Measurements from ENCODE around the gene LHFPL2. TPM values are rescaled to one million over a fixed set of nuclear protein-coding genes. Genes with fewer than 3 reads are reported as not detected.

LHFPL2 gene
- total and polyA plus RNA-seq, 9 of the 15 experiments (the other 6 are each of a cell fraction or from before 2014, with no cell fraction given), result 1.0 to 6.6 (median 4.6) TPM

DNA sequence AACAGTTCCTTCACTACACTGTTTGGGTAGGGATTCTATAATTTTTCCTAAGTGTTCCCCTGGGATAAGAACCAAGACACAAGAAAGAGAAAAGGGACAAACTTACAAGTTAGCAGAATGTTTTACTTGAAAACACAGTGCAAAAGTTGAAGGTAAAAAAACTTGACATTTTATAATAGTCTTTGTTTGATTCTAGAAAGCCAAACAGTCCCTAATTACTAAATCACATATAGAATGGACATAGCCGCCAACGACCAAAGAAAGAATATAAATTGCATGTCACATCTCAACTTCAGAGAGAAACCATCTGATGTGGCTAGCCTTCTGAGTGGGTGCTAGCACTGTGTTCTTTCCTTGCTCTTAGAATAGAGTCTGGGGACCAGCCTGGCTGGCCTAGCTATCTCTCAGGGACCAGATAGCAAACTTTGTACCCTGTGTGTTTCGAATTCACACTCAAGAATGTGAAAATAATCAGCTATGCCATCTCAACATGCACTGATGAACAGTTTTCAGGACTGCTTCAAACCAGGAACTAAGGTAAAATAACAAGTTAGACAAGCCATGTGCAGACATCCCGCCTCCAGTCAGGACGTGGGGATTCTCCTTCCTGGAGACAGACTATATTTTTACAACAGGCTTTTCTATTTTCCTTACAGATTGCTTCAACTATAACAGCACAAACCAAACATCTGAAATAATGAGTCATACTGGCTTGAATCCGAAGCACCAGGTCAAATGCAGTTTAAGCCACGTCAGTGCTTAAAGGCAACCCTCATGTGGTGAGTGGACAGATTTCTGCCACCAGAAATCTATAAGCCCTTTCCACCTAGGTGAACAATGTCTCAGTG, 53.7 kb downstream of the LHFPL2 start (continued):
- TF ChIP-seq SRSF1 (IDR thresholded peaks at IDR 0.05; ENCODE audit: low read depth, low read length) (no peak), TBP (optimal IDR thresholded peaks at IDR 0.05; ENCODE audit: low read depth, low read length) (no peak), JUND (IDR thresholded peaks at IDR 0.05; ENCODE audit: borderline replicate concordance, low read depth, low read length) (peak; percentile 80), JUND (tag; IDR thresholded peaks at IDR 0.05; ENCODE audit: borderline replicate concordance, low read depth, low read length) (peak; percentile 84; the same call in 2 of the 3 replicates), KDM2B (CRISPR knock-in tag; IDR thresholded peaks at IDR 0.05) (no peak), RAD21 (CRISPR knock-in tag; conservative IDR thresholded peaks at IDR 0.05 in 1 of 2, IDR thresholded peaks at IDR 0.05 in 1 of 2) (peak in 1 of 2 experiments; percentile 19; a peak in 1 of 4 replicates), FOSL1 (tag; conservative IDR thresholded peaks at IDR 0.05) (peak; percentile 91), ZNF79 (CRISPR knock-in tag; IDR thresholded peaks at IDR 0.05; ENCODE audit: low read depth) (no peak), L3MBTL2 (IDR thresholded peaks at IDR 0.05) (peak; percentile 78), SMC3 (conservative IDR thresholded peaks at IDR 0.05; ENCODE audit: insufficient read depth, low read depth, low read length) (no peak), SRSF9 (IDR thresholded peaks at IDR 0.05; ENCODE audit: borderline replicate concordance, low read depth, low read length) (no peak), BDP1 (IDR thresholded peaks at IDR 0.05; ENCODE audit: insufficient read depth, insufficient read length) (no peak)
- TF ChIP-seq, protein P1, sequence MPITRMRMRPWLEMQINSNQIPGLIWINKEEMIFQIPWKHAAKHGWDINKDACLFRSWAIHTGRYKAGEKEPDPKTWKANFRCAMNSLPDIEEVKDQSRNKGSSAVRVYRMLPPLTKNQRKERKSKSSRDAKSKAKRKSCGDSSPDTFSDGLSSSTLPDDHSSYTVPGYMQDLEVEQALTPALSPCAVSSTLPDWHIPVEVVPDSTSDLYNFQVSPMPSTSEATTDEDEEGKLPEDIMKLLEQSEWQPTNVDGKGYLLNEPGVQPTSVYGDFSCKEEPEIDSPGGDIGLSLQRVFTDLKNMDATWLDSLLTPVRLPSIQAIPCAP (CRISPR knock-in tag; IDR thresholded peaks at IDR 0.05; ENCODE audit: borderline replicate concordance), result no peak
- TF ChIP-seq, protein P2, sequence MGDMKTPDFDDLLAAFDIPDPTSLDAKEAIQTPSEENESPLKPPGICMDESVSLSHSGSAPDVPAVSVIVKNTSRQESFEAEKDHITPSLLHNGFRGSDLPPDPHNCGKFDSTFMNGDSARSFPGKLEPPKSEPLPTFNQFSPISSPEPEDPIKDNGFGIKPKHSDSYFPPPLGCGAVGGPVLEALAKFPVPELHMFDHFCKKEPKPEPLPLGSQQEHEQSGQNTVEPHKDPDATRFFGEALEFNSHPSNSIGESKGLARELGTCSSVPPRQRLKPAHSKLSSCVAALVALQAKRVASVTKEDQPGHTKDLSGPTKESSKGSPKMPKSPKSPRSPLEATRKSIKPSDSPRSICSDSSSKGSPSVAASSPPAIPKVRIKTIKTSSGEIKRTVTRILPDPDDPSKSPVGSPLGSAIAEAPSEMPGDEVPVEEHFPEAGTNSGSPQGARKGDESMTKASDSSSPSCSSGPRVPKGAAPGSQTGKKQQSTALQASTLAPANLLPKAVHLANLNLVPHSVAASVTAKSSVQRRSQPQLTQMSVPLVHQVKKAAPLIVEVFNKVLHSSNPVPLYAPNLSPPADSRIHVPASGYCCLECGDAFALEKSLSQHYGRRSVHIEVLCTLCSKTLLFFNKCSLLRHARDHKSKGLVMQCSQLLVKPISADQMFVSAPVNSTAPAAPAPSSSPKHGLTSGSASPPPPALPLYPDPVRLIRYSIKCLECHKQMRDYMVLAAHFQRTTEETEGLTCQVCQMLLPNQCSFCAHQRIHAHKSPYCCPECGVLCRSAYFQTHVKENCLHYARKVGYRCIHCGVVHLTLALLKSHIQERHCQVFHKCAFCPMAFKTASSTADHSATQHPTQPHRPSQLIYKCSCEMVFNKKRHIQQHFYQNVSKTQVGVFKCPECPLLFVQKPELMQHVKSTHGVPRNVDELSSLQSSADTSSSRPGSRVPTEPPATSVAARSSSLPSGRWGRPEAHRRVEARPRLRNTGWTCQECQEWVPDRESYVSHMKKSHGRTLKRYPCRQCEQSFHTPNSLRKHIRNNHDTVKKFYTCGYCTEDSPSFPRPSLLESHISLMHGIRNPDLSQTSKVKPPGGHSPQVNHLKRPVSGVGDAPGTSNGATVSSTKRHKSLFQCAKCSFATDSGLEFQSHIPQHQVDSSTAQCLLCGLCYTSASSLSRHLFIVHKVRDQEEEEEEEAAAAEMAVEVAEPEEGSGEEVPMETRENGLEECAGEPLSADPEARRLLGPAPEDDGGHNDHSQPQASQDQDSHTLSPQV (IDR thresholded peaks at IDR 0.05), result peak; percentile 51

All from K562 (cell line).